Activated B cell treated with CpG ODN at 0.5 μM for 24 hours (primary cell): ENCODE data around the gene MRGPRX3. TPM values are rescaled to one million over a fixed set of nuclear protein-coding genes. Genes with fewer than 3 reads are reported as not detected.

ENCODE experiments used
- ATAC-seq: fragments of 200-7000 bp; cut with Tn5 transposase; one replicate; pipeline ENCODE4 v1.10.0; 2021; ENCODE audit warnings: low read depth, mild to moderate bottlenecking, moderate library complexity
- CTCF ChIA-PET: fragments of 350-600 bp; sonication (Branson Sonifier 250); formaldehyde crosslinking; loops from one replicate; lab custom pipeline; 2021; ENCODE audit warnings: antibody characterized with exemption; lab: Charles Lee
- POLR2A ChIA-PET: fragments of 350-600 bp; sonication (Branson Sonifier 250); formaldehyde crosslinking; loops from one replicate; lab custom pipeline; 2021; ENCODE audit warnings: antibody characterized with exemption; lab: Charles Lee
- DNase-seq: peaks from one replicate; pipeline ENCODE4 v3.0.0; 2022
- H3K27ac Mint-ChIP-seq: one replicate; pipeline ENCODE4 v1.8.0; 2020; ENCODE audit warnings: mixed read lengths
- H3K27me3 Mint-ChIP-seq: one replicate; pipeline ENCODE4 v1.8.0; 2021; ENCODE audit warnings: mixed read lengths
- H3K36me3 Mint-ChIP-seq: one replicate; pipeline ENCODE4 v1.8.0; 2021; ENCODE audit warnings: low read depth, mixed read lengths
- H3K4me1 Mint-ChIP-seq: one replicate; pipeline ENCODE4 v1.8.0; 2021; ENCODE audit warnings: mixed read lengths
- H3K4me3 Mint-ChIP-seq: one replicate; pipeline ENCODE4 v1.8.0; 2020; ENCODE audit warnings: mild to moderate bottlenecking, mixed read lengths
- H3K9me3 Mint-ChIP-seq: one replicate; pipeline ENCODE4 v1.8.0; 2020; ENCODE audit warnings: mixed read lengths
- CTCF ChIP-seq: fragments of 200-600 bp; IDR thresholded peaks from one replicate; pipeline ENCODE4 v1.8.0; 2022; ENCODE audit warnings: antibody characterized with exemption, mild to moderate bottlenecking
- intact Hi-C: fragments of 100-400 bp; cut with micrococcal nuclease; formaldehyde crosslinking; loops from one replicate; pipeline ENCODE4 v1.15.1; 2024
- total RNA-seq: library from RNA; stranded (reverse); gene quantifications from 2 replicates; pipeline ENCODE4 v1.2.3, GENCODE V29; 2022

The MRGPRX3 gene
- total RNA-seq, 1 donor from 2014 or later = not detected

GRCh38 chr11:18151581-18151980 is 19.2 kb downstream of the MRGPRX3 start:
- H3K36me3 Mint-ChIP-seq = no peaks in the 10 kb centered on the region

GRCh38 chr11:18168372-18168771 is 36.0 kb downstream of the MRGPRX3 start:
- peaks cover 3% of the 10 kb centered on the region for H3K9me3 Mint-ChIP-seq
- ChIA-PET CTCF (no interaction called here), POLR2A (no interaction called here)
- H3K27me3 Mint-ChIP-seq = peaks cover 6% of the 10 kb centered on the region
- peaks cover 4% of the 10 kb centered on the region for H3K4me1 Mint-ChIP-seq
- ATAC-seq (no peak), DNase-seq (no peak)
- no peak overlapping the region for H3K27ac Mint-ChIP-seq
- H3K4me3 Mint-ChIP-seq = no peak overlapping the region
- no peaks in the 10 kb centered on the region for H3K36me3 Mint-ChIP-seq
- no peak for TF ChIP-seq CTCF
- intact Hi-C loops = no loop called here

More at GRCh38 chr11:18151581-18151980, 19.2 kb downstream of the MRGPRX3 start:
- ChIA-PET CTCF (no interaction called here), POLR2A (no interaction called here)
- Mint-ChIP-seq H3K4me3 (no peak overlapping the region), H3K9me3 (no peaks in the 10 kb centered on the region), H3K4me1 (no peaks in the 10 kb centered on the region), H3K27ac (no peak overlapping the region), H3K27me3 (peaks cover 17% of the 10 kb centered on the region)
- DNase-seq (no peak), ATAC-seq (no peak)
- intact Hi-C loops = no loop called here
- no peak for TF ChIP-seq CTCF

DNA sequence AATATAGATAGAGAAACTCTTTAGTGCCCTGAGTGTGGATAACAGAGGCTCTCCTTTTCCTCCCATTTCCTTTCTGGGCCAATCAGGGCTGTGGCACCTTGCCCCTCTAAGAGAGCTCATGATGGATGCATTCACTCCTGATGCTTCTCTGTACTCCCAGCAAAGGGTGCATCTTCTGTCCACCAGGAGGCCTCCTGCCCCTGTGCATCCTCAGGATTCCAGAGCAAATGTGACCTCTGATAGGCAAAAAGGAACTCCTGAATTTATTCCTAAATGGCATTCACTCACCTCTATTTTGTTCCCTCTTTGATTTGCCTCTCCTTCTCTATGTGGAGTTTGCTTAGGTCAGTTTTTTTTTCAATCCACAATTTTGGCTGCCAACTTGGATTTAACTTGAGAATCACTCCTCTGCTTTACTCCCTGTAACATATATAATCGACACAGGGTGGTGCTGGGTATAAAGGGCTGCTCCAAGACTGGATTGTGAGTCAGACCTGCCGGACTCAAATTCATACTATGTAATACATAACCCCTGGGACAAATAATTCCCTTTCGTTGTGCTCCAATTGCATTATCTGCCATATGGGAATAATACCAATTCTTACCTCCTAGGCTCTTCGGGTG is 39.1 kb downstream of the MRGPRX3 start:
- Mint-ChIP-seq H3K36me3 (no peaks in the 10 kb centered on the region), H3K4me1 (no peaks in the 10 kb centered on the region), H3K27me3 (peaks cover 17% of the 10 kb centered on the region), H3K9me3 (no peaks in the 10 kb centered on the region), H3K27ac (no peak overlapping the region), H3K4me3 (no peak overlapping the region)
- CTCF ChIA-PET = no interaction called here
- DNase-seq (no peak), ATAC-seq (no peak)
- intact Hi-C loops = loop anchor here (1.0 kb wide), 1 partner anchor 561 kb away; no protein-coding TSS in a partner anchor
- no peak for TF ChIP-seq CTCF
- POLR2A ChIA-PET = no interaction called here

- ATAC-seq = no peak
- peaks cover 15% of the 10 kb centered on the region for H3K27me3 Mint-ChIP-seq
- H3K4me1 Mint-ChIP-seq = no peaks in the 10 kb centered on the region
- no peaks in the 10 kb centered on the region for H3K36me3 Mint-ChIP-seq
- no peak within 1 kb of the TSS for H3K27ac Mint-ChIP-seq
- TF ChIP-seq CTCF = no peak
- ChIA-PET POLR2A (no interaction called here), CTCF (no interaction called here)
- intact Hi-C loops = no loop called here
- H3K9me3 Mint-ChIP-seq = no peaks in the 10 kb centered on the region
- peak within 1 kb of the TSS; percentile 29 for H3K4me3 Mint-ChIP-seq
- no peak for DNase-seq
Measured at GRCh38 chr11:18172666-18173065, 40.3 kb downstream of the MRGPRX3 start, which contains the start of gene MRGPRX4. TSS of gene MRGPRX4 (plus strand) at chr11:18172837. CDS start at chr11:18173257, 420 bp downstream.

DNA sequence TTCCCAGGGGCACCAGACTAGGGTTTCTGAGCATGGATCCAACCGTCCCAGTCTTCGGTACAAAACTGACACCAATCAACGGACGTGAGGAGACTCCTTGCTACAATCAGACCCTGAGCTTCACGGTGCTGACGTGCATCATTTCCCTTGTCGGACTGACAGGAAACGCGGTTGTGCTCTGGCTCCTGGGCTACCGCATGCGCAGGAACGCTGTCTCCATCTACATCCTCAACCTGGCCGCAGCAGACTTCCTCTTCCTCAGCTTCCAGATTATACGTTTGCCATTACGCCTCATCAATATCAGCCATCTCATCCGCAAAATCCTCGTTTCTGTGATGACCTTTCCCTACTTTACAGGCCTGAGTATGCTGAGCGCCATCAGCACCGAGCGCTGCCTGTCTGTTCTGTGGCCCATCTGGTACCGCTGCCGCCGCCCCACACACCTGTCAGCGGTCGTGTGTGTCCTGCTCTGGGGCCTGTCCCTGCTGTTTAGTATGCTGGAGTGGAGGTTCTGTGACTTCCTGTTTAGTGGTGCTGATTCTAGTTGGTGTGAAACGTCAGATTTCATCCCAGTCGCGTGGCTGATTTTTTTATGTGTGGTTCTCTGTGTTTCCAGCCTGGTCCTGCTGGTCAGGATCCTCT is 41.0 kb downstream of the MRGPRX3 start:
- no peak for TF ChIP-seq CTCF
- intact Hi-C loops = no loop called here
- Mint-ChIP-seq H3K27me3 (peaks cover 18% of the 10 kb centered on the region), H3K27ac (no peak overlapping the region), H3K4me1 (no peaks in the 10 kb centered on the region), H3K36me3 (no peaks in the 10 kb centered on the region), H3K4me3 (peak overlapping the region; percentile 29), H3K9me3 (no peaks in the 10 kb centered on the region)
- POLR2A ChIA-PET = no interaction called here
- CTCF ChIA-PET = no interaction called here
- ATAC-seq = no peak
- DNase-seq = no peak

Other genes with a start within 250 kb of the MRGPRX3 start
- gene SERGEF, start 119.5 kb upstream of the MRGPRX3 start, total RNA-seq = 38.4 and 47.4 TPM in 2 replicates
- gene TPH1, start 86.3 kb upstream of the MRGPRX3 start, total RNA-seq = 1.2 and 1.4 TPM in 2 replicates
- 34.4 and 39.7 TPM in 2 replicates for gene SAAL1, start 26.5 kb upstream of the MRGPRX3 start, total RNA-seq
- not detected in 2 replicates for gene MRGPRX4, start 40.3 kb downstream of the MRGPRX3 start, total RNA-seq
- not detected in 2 replicates for gene SAA4, start 104.2 kb downstream of the MRGPRX3 start, total RNA-seq
- gene SAA2, start 116.1 kb downstream of the MRGPRX3 start, total RNA-seq = 0.35 TPM in 1 of 2 replicates, not detected in the other
- gene SAA1, start 133.7 kb downstream of the MRGPRX3 start, total RNA-seq = not detected in 2 replicates
- 42.6 and 51.0 TPM in 2 replicates for gene HPS5, start 189.6 kb downstream of the MRGPRX3 start, total RNA-seq
- gene GTF2H1, start 190.0 kb downstream of the MRGPRX3 start, total RNA-seq = 60.3 and 71.5 TPM in 2 replicates